Measurements from ENCODE around the gene SPINT1. TPM values are rescaled to one million over a fixed set of nuclear protein-coding genes. Genes with fewer than 3 reads are reported as not detected.
A peak's percentile ranks its signal among the peaks of the same experiment; 100 is the strongest.

The SPINT1 gene
- total and polyA plus RNA-seq, 7 experiments from 2014 or later, result 1.00 to 8.9 (median 3.6) TPM

- Mint-ChIP-seq H3K9me3 (no peaks in the 10 kb centered on the region), H3K27ac (peak overlapping the region in 7 of 9 donors; percentile 46 to 98 (median 96)), H3K4me1 (peaks cover 29 to 47% (median 37%) of the 10 kb centered on the region in 7 donors), H3K27me3 (peaks cover 0 to 7% (median 0%) of the 10 kb centered on the region in 5 donors), H3K36me3 (peaks cover 0 to 8% (median 0%) of the 10 kb centered on the region in 5 donors), H3K4me3 (peak overlapping the region in 9 of 10 donors; percentile 8 to 99 (median 96))
- ATAC-seq (no peak), DNase-seq (no peak)
- no peaks in the 10 kb centered on the region for H3K27me3 ChIP-seq (ENCODE audit: control insufficient read depth in 2 of 2, insufficient read depth in 2 of 2, low read length in 2 of 2)
- peaks cover 17 to 18% of the 10 kb centered on the region in 2 donors for H3K4me1 ChIP-seq (ENCODE audit: control insufficient read depth in 2 of 2, insufficient read depth in 2 of 2, low read length in 2 of 2)
- H3K36me3 ChIP-seq (ENCODE audit: control insufficient read depth in 2 of 3, insufficient read depth in 3 of 3, low read length in 3 of 3), result peaks cover 0 to 11% (median 0%) of the 10 kb centered on the region in 3 experiments
- no peaks in the 10 kb centered on the region for H3K9me3 ChIP-seq (ENCODE audit: control insufficient read depth in 2 of 3, low read length in 3 of 3)
- ChIA-PET CTCF (interaction anchor here (0.6 to 5.5 kb wide), 8 partner anchors 8 to 191 kb away, joined by 3 to 101 read pairs (median 4); no protein-coding TSS in a partner anchor), POLR2A (interaction anchor here (1.7 to 2.8 kb wide), 2 partner anchors 35 to 37 kb away, joined by 6 to 29 read pairs; no protein-coding TSS in a partner anchor)
- intact Hi-C loops (cut with micrococcal nuclease), result loop anchor here (5.0 to 10.0 kb wide), 3 partner anchors 216 to 328 kb away; partner anchors contain the start of genes CCDC32 (in 1 of the 2), KNL1 (in 1 of the 2) and RPUSD2 (in 1 of the 2)
- peak overlapping the region; percentile 83 for H3K27ac ChIP-seq (ENCODE audit: low read depth, low read length)
- no peak overlapping the region for H3K4me3 ChIP-seq (ENCODE audit: low read length)
Observed at GRCh38 chr15:40893019-40893670, 49.3 kb downstream of the SPINT1 start.

GRCh38 chr15:40893733-40894680 lies 50.2 kb downstream of the SPINT1 start, which contains the start of gene VPS18:
TSS of gene VPS18 (plus strand) at chr15:40894450. CDS start at chr15:40894769, 319 bp downstream.
- peaks cover 0 to 7% (median 0%) of the 10 kb centered on the region in 5 donors for H3K27me3 Mint-ChIP-seq
- ChIA-PET CTCF (interaction anchor here (0.6 to 5.5 kb wide), 20 partner anchors 9 to 766 kb away, joined by 3 to 101 read pairs (median 4); partner anchors contain the start of genes CHAC1, CHP1, EXD1 and MGA), POLR2A (interaction anchor here (0.6 to 2.8 kb wide), 11 partner anchors 9 to 650 kb away, joined by 3 to 29 read pairs (median 3); partner anchors contain the start of genes CHP1, DNAJC17, INO80 and RAD51)
- Histone ChIP-seq H3K4me1 (ENCODE audit: control insufficient read depth in 2 of 2, insufficient read depth in 2 of 2, low read length in 2 of 2) (peaks cover 17 to 18% of the 10 kb centered on the region in 2 donors), H3K36me3 (ENCODE audit: control insufficient read depth in 2 of 3, insufficient read depth in 3 of 3, low read length in 3 of 3) (peaks cover 0 to 19% (median 0%) of the 10 kb centered on the region in 3 experiments), H3K27me3 (ENCODE audit: control insufficient read depth in 2 of 2, insufficient read depth in 2 of 2, low read length in 2 of 2) (no peaks in the 10 kb centered on the region), H3K4me3 (ENCODE audit: low read length) (peak within 1 kb of the TSS; percentile 94), H3K9me3 (ENCODE audit: control insufficient read depth in 2 of 3, low read length in 3 of 3) (no peaks in the 10 kb centered on the region), H3K27ac (ENCODE audit: low read depth, low read length) (peak within 1 kb of the TSS; percentile 83)
- intact Hi-C loops (cut with micrococcal nuclease), result loop anchor here (1.0 to 10.0 kb wide), 18 partner anchors 10 to 389 kb away; partner anchors contain the start of genes DNAJC17 (in 2 of the 2), RMDN3 (in 2 of the 2), ZFYVE19 (in 2 of the 2) and CCDC32 (in 1 of the 2)
- peaks cover 0 to 15% (median 0%) of the 10 kb centered on the region in 5 donors for H3K36me3 Mint-ChIP-seq
- H3K4me3 Mint-ChIP-seq, result peak within 1 kb of the TSS; percentile 96 to 99 (median 98)
- no peaks in the 10 kb centered on the region for H3K9me3 Mint-ChIP-seq
- peak; percentile 99 for ATAC-seq
- peak; percentile 96 to 99 (median 98) for DNase-seq
- peaks cover 30 to 47% (median 37%) of the 10 kb centered on the region in 7 donors for H3K4me1 Mint-ChIP-seq
- peak within 1 kb of the TSS; percentile 87 to 98 (median 96) for H3K27ac Mint-ChIP-seq

GRCh38 chr15:40894681-40895448 lies 51.0 kb downstream of the SPINT1 start:
- H3K36me3 ChIP-seq (ENCODE audit: control insufficient read depth in 2 of 3, insufficient read depth in 3 of 3, low read length in 3 of 3), result peaks cover 0 to 28% (median 0%) of the 10 kb centered on the region in 3 experiments
- Mint-ChIP-seq H3K27ac (peak overlapping the region; percentile 87 to 98 (median 96)), H3K4me3 (peak overlapping the region; percentile 96 to 99 (median 98)), H3K4me1 (peaks cover 30 to 47% (median 37%) of the 10 kb centered on the region in 7 donors), H3K9me3 (no peaks in the 10 kb centered on the region), H3K27me3 (peaks cover 0 to 7% (median 0%) of the 10 kb centered on the region in 5 donors), H3K36me3 (peaks cover 0 to 16% (median 0%) of the 10 kb centered on the region in 5 donors)
- no peaks in the 10 kb centered on the region for H3K27me3 ChIP-seq (ENCODE audit: control insufficient read depth in 2 of 2, insufficient read depth in 2 of 2, low read length in 2 of 2)
- intact Hi-C loops (cut with micrococcal nuclease), result loop anchor here (1.0 to 10.0 kb wide), 18 partner anchors 9 to 388 kb away; partner anchors contain the start of genes DNAJC17 (in 2 of the 2), RMDN3 (in 2 of the 2), ZFYVE19 (in 2 of the 2) and CCDC32 (in 1 of the 2)
- CTCF ChIA-PET, result interaction anchor here (0.6 to 5.5 kb wide), 17 partner anchors 9 to 765 kb away, joined by 3 to 101 read pairs (median 5); partner anchors contain the start of genes CHAC1, CHP1, EXD1 and MGA
- ATAC-seq (peak; percentile 65), DNase-seq (peak; percentile 34 to 62 (median 56))
- peak overlapping the region; percentile 83 for H3K27ac ChIP-seq (ENCODE audit: low read depth, low read length)
- H3K4me1 ChIP-seq (ENCODE audit: control insufficient read depth in 2 of 2, insufficient read depth in 2 of 2, low read length in 2 of 2), result peaks cover 17 to 18% of the 10 kb centered on the region in 2 donors
- POLR2A ChIA-PET, result interaction anchor here (0.6 to 2.8 kb wide), 10 partner anchors 8 to 649 kb away, joined by 3 to 29 read pairs (median 4); partner anchors contain the start of genes CHP1, DNAJC17, INO80 and RAD51
- H3K4me3 ChIP-seq (ENCODE audit: low read length), result peak overlapping the region; percentile 94
- H3K9me3 ChIP-seq (ENCODE audit: control insufficient read depth in 2 of 3, low read length in 3 of 3), result no peaks in the 10 kb centered on the region

GRCh38 chr15:40899536-40900207 lies 55.8 kb downstream of the SPINT1 start:
- no peak overlapping the region for H3K4me3 ChIP-seq (ENCODE audit: low read length)
- CTCF ChIA-PET, result interaction anchor here (1.0 to 1.1 kb wide), 2 partner anchors 41 to 433 kb away, joined by 3 read pairs; partner anchors contain the start of genes NUSAP1 and OIP5
- H3K4me1 Mint-ChIP-seq, result peaks cover 32 to 52% (median 42%) of the 10 kb centered on the region in 7 donors
- H3K27ac ChIP-seq (ENCODE audit: low read depth, low read length), result no peak overlapping the region
- H3K27me3 Mint-ChIP-seq, result no peaks in the 10 kb centered on the region
- intact Hi-C loops (cut with micrococcal nuclease), result loop anchor here (5.0 to 10.0 kb wide), 5 partner anchors 215 to 875 kb away; partner anchors contain the start of genes CCDC32 (in 1 of the 2), INO80 (in 1 of the 2), KNL1 (in 1 of the 2) and MAPKBP1 (in 1 of the 2)
- H3K36me3 ChIP-seq (ENCODE audit: control insufficient read depth in 2 of 3, insufficient read depth in 3 of 3, low read length in 3 of 3), result peaks cover 0 to 61% (median 23%) of the 10 kb centered on the region in 3 experiments
- DNase-seq (no peak), ATAC-seq (no peak)
- POLR2A ChIA-PET, result no interaction called here
- H3K4me3 Mint-ChIP-seq, result no peak overlapping the region
- no peaks in the 10 kb centered on the region for H3K9me3 ChIP-seq (ENCODE audit: control insufficient read depth in 2 of 3, low read length in 3 of 3)
- no peak overlapping the region for H3K27ac Mint-ChIP-seq
- no peaks in the 10 kb centered on the region for H3K9me3 Mint-ChIP-seq
- H3K36me3 Mint-ChIP-seq, result peaks cover 0 to 37% (median 5%) of the 10 kb centered on the region in 5 donors
- no peaks in the 10 kb centered on the region for H3K27me3 ChIP-seq (ENCODE audit: control insufficient read depth in 2 of 2, insufficient read depth in 2 of 2, low read length in 2 of 2)
- peaks cover 11 to 12% of the 10 kb centered on the region in 2 donors for H3K4me1 ChIP-seq (ENCODE audit: control insufficient read depth in 2 of 2, insufficient read depth in 2 of 2, low read length in 2 of 2)
